HepG2 (cell line): Measurements from ENCODE around the gene MCU. TPM values are rescaled to one million over a fixed set of nuclear protein-coding genes. Genes with fewer than 3 reads are reported as not detected.

Experiments used
- ATAC-seq: fragments of 200-7000 bp; cut with Tn5 transposase; 3 replicates; pipeline ENCODE4 v1.9.1; 2020; ENCODE audit warnings: mild to moderate bottlenecking, moderate library complexity
- BruUV-seq: library from RNA; stranded (reverse); fragments of 400-500 nt; replicated peaks from 2 replicates; lab custom pipeline; 2021; lab: Mats Ljungman, UMichigan
- CTCF ChIA-PET: fragments of 300-600 bp; formaldehyde crosslinking; extraction: SDS; loops from one replicate; lab custom pipeline; 2021; ENCODE audit warnings: low total read pairs, inconsistent platforms, low intra/inter-chr PET ratio; lab: Yijun Ruan, JAX
- POLR2A ChIA-PET: fragments of 350-600 bp; sonication (Branson Sonifier 250); formaldehyde crosslinking; loops from one replicate; lab custom pipeline; 2020; ENCODE audit warnings: antibody characterized with exemption, inconsistent platforms; lab: Yijun Ruan, JAX
- DNase-seq: peaks from one replicate; pipeline ENCODE4 v3.0.0-alpha.2; 2015; ENCODE audit warnings: low spot score
- FAIRE-seq: peaks from 3 replicates; lab custom pipeline; 2011; peaks lifted over from hg19 to GRCh38; lab: Jason Lieb, UNC
- H2AFZ ChIP-seq: one replicate; pipeline ENCODE4 v1.6.1; 2011; ENCODE audit warnings: low read length, inconsistent platforms
- H3K27ac ChIP-seq: fragments of 300-600 bp; 3 replicates; pipeline ENCODE4 v1.8.0; 2011; ENCODE audit warnings: mixed run types, mild to moderate bottlenecking, mixed read lengths, low read length, inconsistent platforms; ENCODE audit not compliant: insufficient read depth; ENCODE audit errors: extremely low read length
- H3K27me3 ChIP-seq, 2 experiments: fragments of 200-600 bp in 1 of 2; 2 replicates in 1 of 2; 3 replicates in 1 of 2; pipeline versions ENCODE4 v1.6.0 to v1.8.0; 2011; ENCODE audit warnings: low read length in 2 of 2, mild to moderate bottlenecking in 2 of 2, moderate library complexity in 2 of 2, inconsistent platforms in 1 of 2; ENCODE audit not compliant: insufficient read depth in 2 of 2, control insufficient read depth in 1 of 2
- H3K36me3 ChIP-seq, 2 experiments: fragments of 200-600 bp in 1 of 2; replicated peaks in 1 of 2; 2 replicates in 1 of 2; 3 replicates in 1 of 2; pipeline versions ENCODE4 v1.5.1 to v1.8.0; 2011; ENCODE audit warnings: low read length in 2 of 2, inconsistent platforms in 1 of 2; ENCODE audit not compliant: insufficient read depth in 2 of 2, control insufficient read depth in 1 of 2
- H3K4me1 ChIP-seq: 2 replicates; pipeline ENCODE4 v1.5.1; 2012; ENCODE audit warnings: low read length, inconsistent platforms; ENCODE audit not compliant: insufficient read depth
- H3K4me2 ChIP-seq: 2 replicates; pipeline ENCODE4 v1.6.0; 2011; ENCODE audit warnings: low read depth, low read length, inconsistent platforms
- H3K4me3 ChIP-seq, 3 experiments: fragments of 200-600 bp in 1 of 3; sonication (generic), shearing (Covaris generic) in 1 of 3; replicated peaks in 1 of 3; 2 replicates each; pipeline ENCODE4 v1.5.1; 2011 to 2016; ENCODE audit warnings: low read length in 3 of 3, inconsistent platforms in 2 of 3, low read depth in 2 of 3, mild to moderate bottlenecking in 2 of 3, control low read depth in 1 of 3, mixed read lengths in 1 of 3; ENCODE audit not compliant: insufficient read depth in 1 of 3
- H3K79me2 ChIP-seq: one replicate; pipeline ENCODE4 v1.6.1; 2011; ENCODE audit warnings: low read length, inconsistent platforms; ENCODE audit not compliant: insufficient read depth
- H3K9ac ChIP-seq: 2 replicates; pipeline ENCODE4 v1.6.0; 2011; ENCODE audit warnings: mild to moderate bottlenecking, low read depth, low read length, inconsistent platforms; ENCODE audit not compliant: insufficient read depth
- H3K9me3 ChIP-seq: 2 replicates; pipeline ENCODE4 v1.5.1; 2012; ENCODE audit warnings: mild to moderate bottlenecking, low read length
- H4K20me1 ChIP-seq: 2 replicates; pipeline ENCODE4 v1.6.0; 2011; ENCODE audit warnings: inconsistent platforms, mild to moderate bottlenecking, low read length, moderate library complexity; ENCODE audit not compliant: insufficient read depth
- DR1 ChIP-seq: sonication (generic); formaldehyde crosslinking; IDR thresholded peaks from 2 replicates; pipeline ENCODE4 v1.8.0; 2021; ENCODE audit warnings: mild to moderate bottlenecking, missing genetic modification reagents, inconsistent platforms
- FOXJ3 ChIP-seq: sonication (generic); formaldehyde crosslinking; IDR thresholded peaks from 2 replicates; pipeline ENCODE4 v1.4.0; 2020; ENCODE audit warnings: missing genetic modification reagents, mild to moderate bottlenecking, borderline replicate concordance
- TAF1 ChIP-seq: sonication (generic); formaldehyde crosslinking; IDR thresholded peaks from 2 replicates; pipeline ENCODE4 v1.4.0; 2020; ENCODE audit warnings: missing genetic modification reagents
- TEAD2 ChIP-seq: sonication (generic); formaldehyde crosslinking; IDR thresholded peaks from 2 replicates; pipeline ENCODE4 v1.9.0; 2021; ENCODE audit warnings: missing genetic modification reagents
- ZBTB20 ChIP-seq: sonication (generic); formaldehyde crosslinking; IDR thresholded peaks from 2 replicates; pipeline ENCODE4 v1.8.1; 2023; ENCODE audit warnings: missing genetic modification reagents, low read depth, mild to moderate bottlenecking, borderline replicate concordance
- ZFP62 ChIP-seq: sonication (generic); formaldehyde crosslinking; IDR thresholded peaks from 2 replicates; pipeline ENCODE4 v1.4.0; 2020; ENCODE audit warnings: missing genetic modification reagents
- ZNF343 ChIP-seq: sonication (generic); formaldehyde crosslinking; IDR thresholded peaks from 2 replicates; pipeline ENCODE4 v1.4.0; 2020; ENCODE audit warnings: mild to moderate bottlenecking, missing genetic modification reagents
- ZNF431 ChIP-seq: sonication (generic); formaldehyde crosslinking; IDR thresholded peaks from 2 replicates; pipeline ENCODE4 v1.9.0; 2022; ENCODE audit warnings: missing genetic modification reagents, low read depth, mild to moderate bottlenecking, borderline replicate concordance
- ZNF468 ChIP-seq: sonication (generic); formaldehyde crosslinking; IDR thresholded peaks from 2 replicates; pipeline ENCODE4 v1.8.0; 2022; ENCODE audit warnings: mild to moderate bottlenecking, moderate library complexity, missing genetic modification reagents
- ZNF577 ChIP-seq: sonication (generic); formaldehyde crosslinking; IDR thresholded peaks from 2 replicates; pipeline ENCODE4 v1.4.0; 2020; ENCODE audit warnings: mild to moderate bottlenecking, low read depth, missing genetic modification reagents, borderline replicate concordance
- WGBS: methylation state at CpG from one replicate; pipeline ENCODE4 v1.1.6; 2017; ENCODE audit warnings: low lambda C conversion rate; 5-methylcytosine and 5-hydroxymethylcytosine counted together
- in situ Hi-C: cut with HindIII; loops from 2 replicates; pipeline ENCODE4 v1.10.0; 2017; ENCODE audit warnings: low pct_unique_long_range_greater_than_20kb; ENCODE audit not compliant: extremely low pct_ligation_motif_present
- intact Hi-C: fragments of 100-400 bp; cut with micrococcal nuclease; formaldehyde crosslinking; loops from one replicate; pipeline ENCODE4 v1.10.0; 2022; ENCODE audit not compliant: unreplicated experiment
- polyA plus RNA-seq, 8 experiments: library from polyadenylated mRNA; depleted of rRNA in 3 of 8; stranded (reverse) in 7 of 8; unstranded in 1 of 8; fragments of >200 nt; fragmentation: Illumina TruSeq in 4 of 8; extraction: Trizol in 4 of 8; gene quantifications; 2 replicates each; pipeline versions ENCODE4 v1.2.1 to v1.2.3, GENCODE V29; 2011 to 2016; ENCODE audit warnings: low read depth in 4 of 8, missing spikeins in 1 of 8, mixed read lengths in 1 of 8; ENCODE audit not compliant: insufficient read depth in 1 of 8
- total RNA-seq, 5 experiments: library from RNA; depleted of rRNA; stranded (reverse); fragments of >200 nt; fragmentation: Illumina TruSeq; extraction: Trizol; gene quantifications; 2 replicates each; pipeline ENCODE4 v1.2.3, GENCODE V29; 2016; ENCODE audit warnings: low read depth in 1 of 5
- TF ChIP-seq, protein P1 (sequence below): sonication (generic); formaldehyde crosslinking; conservative IDR thresholded peaks from 2 replicates; pipeline ENCODE4 v1.8.1; 2023; ENCODE audit warnings: missing genetic modification reagents
- TF ChIP-seq, protein P2 (sequence below): sonication (generic); formaldehyde crosslinking; IDR thresholded peaks from 2 replicates; pipeline ENCODE4 v1.5.1; 2020; ENCODE audit warnings: missing genetic modification reagents, mild to moderate bottlenecking, borderline replicate concordance
- TF ChIP-seq, protein P3 (sequence below): sonication (generic); formaldehyde crosslinking; IDR thresholded peaks from 2 replicates; pipeline ENCODE4 v1.5.0; 2020; ENCODE audit warnings: missing genetic modification reagents

MCU gene
- total and polyA plus RNA-seq, 2 of the 13 experiments (the other 11 are each of a cell fraction or from before 2014, with no cell fraction given): 25.9 to 64.5 TPM

DNA sequence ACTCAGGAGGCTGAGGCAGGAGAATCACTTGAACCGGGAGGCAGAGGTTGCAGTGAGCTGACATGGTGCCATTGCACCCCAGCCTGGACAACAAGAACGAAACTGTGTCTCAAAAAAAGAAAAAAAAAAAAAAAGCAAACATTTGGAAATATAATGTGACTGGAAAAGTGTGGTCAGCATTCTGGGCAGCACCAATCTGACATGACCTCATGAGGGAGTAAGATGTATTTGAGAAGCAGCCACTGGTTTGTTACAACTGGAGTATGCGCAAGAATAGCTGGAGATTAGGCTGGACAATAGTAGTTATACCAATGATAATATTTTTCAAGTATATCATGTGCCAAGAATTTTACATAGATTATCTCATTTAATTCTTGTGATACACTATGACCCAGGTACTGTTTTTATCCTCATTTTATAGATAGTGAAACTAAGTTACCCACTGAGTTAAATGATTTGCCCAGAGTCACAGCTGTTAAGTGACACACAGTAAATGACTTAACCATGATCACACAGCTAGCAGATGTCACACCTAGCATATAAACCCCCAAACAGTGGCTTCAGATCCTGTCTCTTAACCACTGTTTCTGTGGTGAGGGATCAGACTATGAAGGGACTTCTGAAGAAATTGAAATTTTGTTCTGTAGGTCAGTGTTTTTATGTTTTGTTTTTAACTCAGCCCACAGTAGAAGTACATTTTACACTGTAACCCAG lies 11.1 kb downstream of the MCU start:
- Histone ChIP-seq H2AFZ (no peak overlapping the region), H3K9ac (no peak overlapping the region), H3K79me2 (peaks cover 38% of the 10 kb centered on the region), H3K4me1 (no peaks in the 10 kb centered on the region), H3K4me3 (no peak overlapping the region), H3K4me2 (no peak overlapping the region), H3K27ac (no peak overlapping the region), H3K36me3 (no peaks in the 10 kb centered on the region), H3K27me3 (no peaks in the 10 kb centered on the region), H4K20me1 (no peaks in the 10 kb centered on the region), H3K9me3 (no peaks in the 10 kb centered on the region)
- TF ChIP-seq, protein P1, sequence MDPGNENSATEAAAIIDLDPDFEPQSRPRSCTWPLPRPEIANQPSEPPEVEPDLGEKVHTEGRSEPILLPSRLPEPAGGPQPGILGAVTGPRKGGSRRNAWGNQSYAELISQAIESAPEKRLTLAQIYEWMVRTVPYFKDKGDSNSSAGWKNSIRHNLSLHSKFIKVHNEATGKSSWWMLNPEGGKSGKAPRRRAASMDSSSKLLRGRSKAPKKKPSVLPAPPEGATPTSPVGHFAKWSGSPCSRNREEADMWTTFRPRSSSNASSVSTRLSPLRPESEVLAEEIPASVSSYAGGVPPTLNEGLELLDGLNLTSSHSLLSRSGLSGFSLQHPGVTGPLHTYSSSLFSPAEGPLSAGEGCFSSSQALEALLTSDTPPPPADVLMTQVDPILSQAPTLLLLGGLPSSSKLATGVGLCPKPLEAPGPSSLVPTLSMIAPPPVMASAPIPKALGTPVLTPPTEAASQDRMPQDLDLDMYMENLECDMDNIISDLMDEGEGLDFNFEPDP: no peak
- TF ChIP-seq FOXJ3 (CRISPR knock-in tag): no peak
- BruUV-seq: no TSS peak
- POLR2A ChIA-PET: no interaction called here
- FAIRE-seq (no peak), DNase-seq (no peak), ATAC-seq (no peak)
- in situ Hi-C loops: no loop called here
- CTCF ChIA-PET: no interaction called here
- WGBS: 97% methylated on average over 3 of the region's 3 CpGs
- intact Hi-C loops: no loop called here

DNA sequence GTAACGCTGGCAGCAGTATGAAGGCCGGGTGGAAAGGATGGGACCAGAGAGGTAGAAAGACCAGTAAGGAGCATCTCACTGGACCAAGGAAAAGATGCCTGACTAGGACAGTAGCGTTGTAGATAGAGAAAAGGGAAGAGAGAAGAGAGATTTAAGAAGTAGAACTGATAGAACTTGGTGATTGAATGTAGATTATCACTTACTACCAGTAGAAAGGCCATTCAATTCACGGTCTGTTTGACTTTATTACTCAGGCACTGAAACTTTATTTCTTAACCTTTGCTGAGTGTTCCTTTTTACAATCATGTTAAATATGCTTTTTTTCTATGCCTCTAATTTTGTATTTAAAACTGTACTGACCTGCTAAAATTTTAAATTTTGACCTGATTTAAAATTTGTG lies 12.2 kb downstream of the MCU start:
- Histone ChIP-seq H3K4me1 (no peaks in the 10 kb centered on the region), H3K9ac (no peak overlapping the region), H3K9me3 (no peaks in the 10 kb centered on the region), H3K27me3 (no peaks in the 10 kb centered on the region), H4K20me1 (no peaks in the 10 kb centered on the region), H2AFZ (no peak overlapping the region), H3K4me2 (no peak overlapping the region), H3K36me3 (no peaks in the 10 kb centered on the region), H3K4me3 (no peak overlapping the region), H3K27ac (no peak overlapping the region), H3K79me2 (peaks cover 29% of the 10 kb centered on the region)
- FAIRE-seq (no peak), DNase-seq (no peak), ATAC-seq (no peak)
- WGBS: 93% methylated on average over 4 of the region's 4 CpGs
- CTCF ChIA-PET: no interaction called here
- intact Hi-C loops (no loop called here), in situ Hi-C loops (no loop called here)
- BruUV-seq: no TSS peak
- POLR2A ChIA-PET: no interaction called here
- TF ChIP-seq TEAD2 (CRISPR knock-in tag) (no peak), ZNF468 (no peak), ZFP62 (CRISPR knock-in tag) (no peak), ZNF577 (CRISPR knock-in tag) (no peak), ZBTB20 (no peak), TAF1 (CRISPR knock-in tag) (no peak), DR1 (CRISPR knock-in tag) (no peak), ZNF431 (CRISPR knock-in tag) (no peak), ZNF343 (CRISPR knock-in tag) (no peak)
- TF ChIP-seq, protein P2, sequence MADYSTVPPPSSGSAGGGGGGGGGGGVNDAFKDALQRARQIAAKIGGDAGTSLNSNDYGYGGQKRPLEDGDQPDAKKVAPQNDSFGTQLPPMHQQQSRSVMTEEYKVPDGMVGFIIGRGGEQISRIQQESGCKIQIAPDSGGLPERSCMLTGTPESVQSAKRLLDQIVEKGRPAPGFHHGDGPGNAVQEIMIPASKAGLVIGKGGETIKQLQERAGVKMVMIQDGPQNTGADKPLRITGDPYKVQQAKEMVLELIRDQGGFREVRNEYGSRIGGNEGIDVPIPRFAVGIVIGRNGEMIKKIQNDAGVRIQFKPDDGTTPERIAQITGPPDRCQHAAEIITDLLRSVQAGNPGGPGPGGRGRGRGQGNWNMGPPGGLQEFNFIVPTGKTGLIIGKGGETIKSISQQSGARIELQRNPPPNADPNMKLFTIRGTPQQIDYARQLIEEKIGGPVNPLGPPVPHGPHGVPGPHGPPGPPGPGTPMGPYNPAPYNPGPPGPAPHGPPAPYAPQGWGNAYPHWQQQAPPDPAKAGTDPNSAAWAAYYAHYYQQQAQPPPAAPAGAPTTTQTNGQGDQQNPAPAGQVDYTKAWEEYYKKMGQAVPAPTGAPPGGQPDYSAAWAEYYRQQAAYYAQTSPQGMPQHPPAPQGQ: no peak
- TF ChIP-seq, protein P3, sequence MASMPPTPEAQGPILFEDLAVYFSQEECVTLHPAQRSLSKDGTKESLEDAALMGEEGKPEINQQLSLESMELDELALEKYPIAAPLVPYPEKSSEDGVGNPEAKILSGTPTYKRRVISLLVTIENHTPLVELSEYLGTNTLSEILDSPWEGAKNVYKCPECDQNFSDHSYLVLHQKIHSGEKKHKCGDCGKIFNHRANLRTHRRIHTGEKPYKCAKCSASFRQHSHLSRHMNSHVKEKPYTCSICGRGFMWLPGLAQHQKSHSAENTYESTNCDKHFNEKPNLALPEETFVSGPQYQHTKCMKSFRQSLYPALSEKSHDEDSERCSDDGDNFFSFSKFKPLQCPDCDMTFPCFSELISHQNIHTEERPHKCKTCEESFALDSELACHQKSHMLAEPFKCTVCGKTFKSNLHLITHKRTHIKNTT (CRISPR knock-in tag): no peak
